Adrenal gland (tissue), 5 donors: Measurements from ENCODE around the gene BRMS1.

ENCODE experiments used
- CTCF ChIP-seq, 6 experiments: fragments of 450-650 bp in 4 of 6; fragments of 200-600 bp in 2 of 6; sonication (generic) in 1 of 6; IDR thresholded peaks; 1 replicate in 5 of 6; 2 replicates in 1 of 6; pipeline versions ENCODE4 v1.5.1 to v1.8.0; 2016 to 2021; ENCODE audit warnings: antibody characterized with exemption in 6 of 6, mild to moderate bottlenecking in 2 of 6, moderate library complexity in 1 of 6
- POLR2A ChIP-seq, 2 donors: fragments of 450-650 bp; IDR thresholded peaks; one replicate each; pipeline ENCODE4 v1.6.1; 2017; ENCODE audit warnings: antibody characterized with exemption in 2 of 2, mild to moderate bottlenecking in 2 of 2, moderate library complexity in 1 of 2
- donor health status: DM: no; HTN: no; CAD: no.

GRCh38 chr11:66317723-66318599 is 26.9 kb downstream of the BRMS1 start:
- no peak for TF ChIP-seq CTCF (IDR thresholded peaks at IDR 0.05)
- TF ChIP-seq POLR2A (IDR thresholded peaks at IDR 0.05), result no peak
